ENCODE data around the gene RAD9A.
"Not testable (repeated sequence)": the region's sequence is repeated elsewhere in the genome, so short reads cannot be mapped to it uniquely, and the experiment has no call there.

The RAD9A gene

DNA sequence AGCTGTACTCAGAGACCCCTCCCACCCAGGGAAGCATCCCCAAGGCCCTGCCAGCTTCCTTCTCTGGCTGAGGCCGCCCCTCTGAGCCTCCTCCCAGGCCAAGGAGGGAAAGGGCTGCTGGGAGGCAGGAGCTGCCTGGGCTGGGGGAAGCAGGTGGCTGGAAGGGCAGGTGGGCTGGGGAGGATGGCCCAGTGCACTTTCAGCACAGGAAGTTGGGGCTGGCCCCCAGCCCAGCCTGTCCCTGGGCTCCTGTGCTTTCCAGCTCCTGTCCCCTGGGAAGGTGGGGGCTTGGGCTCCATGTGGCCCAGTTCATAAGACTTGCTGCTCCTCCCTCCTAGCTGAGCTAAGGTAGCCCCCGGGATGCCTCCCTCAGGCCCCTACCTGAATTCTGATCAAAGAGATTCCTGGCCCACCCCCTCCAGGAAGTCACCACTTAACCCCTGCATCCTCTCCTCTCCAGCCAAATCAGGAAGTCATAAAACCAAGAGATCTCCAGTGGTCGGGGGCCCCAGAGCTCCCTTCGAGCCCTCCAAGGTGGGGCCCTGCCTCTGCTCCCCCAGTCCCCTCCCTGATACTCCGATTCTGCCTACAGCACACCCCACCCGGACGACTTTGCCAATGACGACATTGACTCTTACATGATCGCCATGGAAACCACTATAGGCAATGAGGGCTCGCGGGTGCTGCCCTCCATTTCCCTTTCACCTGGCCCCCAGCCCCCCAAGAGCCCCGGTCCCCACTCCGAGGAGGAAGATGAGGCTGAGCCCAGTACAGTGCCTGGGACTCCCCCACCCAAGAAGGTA is 5.0 kb downstream of the RAD9A start:
- no peak for DNase-seq (ENCODE audit: low read depth in 2 of 2)

DNA sequence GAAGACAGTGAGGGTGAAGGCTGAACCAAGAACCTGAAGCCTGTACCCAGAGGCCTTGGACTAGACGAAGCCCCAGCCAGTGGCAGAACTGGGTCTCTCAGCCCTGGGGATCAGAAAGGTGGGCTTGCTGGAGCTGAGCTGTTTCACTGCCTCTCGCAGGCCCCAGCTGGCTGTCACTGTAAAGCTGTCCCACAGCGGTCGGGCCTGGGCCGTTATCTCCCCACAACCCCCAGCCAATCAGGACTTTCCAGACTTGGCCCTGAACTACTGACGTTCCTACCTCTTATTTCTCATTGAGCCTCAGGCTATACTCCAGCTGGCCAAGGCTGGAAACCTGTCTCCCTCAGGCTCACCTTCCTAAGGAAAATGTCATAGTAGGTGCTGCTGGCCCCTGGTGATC is 5.8 kb downstream of the RAD9A start:
- DNase-seq (ENCODE audit: low read depth in 2 of 2): no peak

DNA sequence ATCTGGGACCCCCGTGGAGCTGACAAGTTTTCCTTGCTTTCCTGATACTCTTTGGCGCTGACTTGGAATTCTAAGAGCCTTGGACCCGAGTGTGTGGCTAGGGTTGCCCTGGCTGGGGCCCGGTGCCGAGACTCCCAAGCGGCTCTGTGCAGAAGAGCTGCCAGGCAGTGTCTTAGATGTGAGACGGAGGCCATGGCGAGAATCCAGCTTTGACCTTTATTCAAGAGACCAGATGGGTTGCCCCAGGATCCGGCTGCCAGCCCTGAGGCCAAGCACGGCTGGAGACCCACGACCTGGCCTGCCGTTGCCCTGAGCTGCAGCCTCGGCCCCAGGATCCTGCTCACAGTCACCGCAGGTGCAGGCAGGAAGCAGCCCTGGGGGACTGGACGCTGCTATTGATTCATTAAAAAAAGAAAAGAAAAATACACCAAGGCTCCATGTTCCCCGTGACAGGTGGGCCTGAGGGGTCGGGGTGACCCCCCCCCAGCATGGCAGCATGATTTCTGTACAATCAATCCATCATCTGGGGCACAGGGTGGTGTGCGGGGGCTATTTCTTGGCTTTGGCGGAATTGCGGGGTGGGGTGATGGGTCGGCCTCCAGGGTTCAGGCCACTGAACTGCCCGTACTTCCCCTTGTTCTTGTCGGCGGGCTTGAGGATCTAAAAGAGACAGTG is 6.3 kb downstream of the RAD9A start:
- no peak for DNase-seq (ENCODE audit: low read depth in 2 of 2)

DNA sequence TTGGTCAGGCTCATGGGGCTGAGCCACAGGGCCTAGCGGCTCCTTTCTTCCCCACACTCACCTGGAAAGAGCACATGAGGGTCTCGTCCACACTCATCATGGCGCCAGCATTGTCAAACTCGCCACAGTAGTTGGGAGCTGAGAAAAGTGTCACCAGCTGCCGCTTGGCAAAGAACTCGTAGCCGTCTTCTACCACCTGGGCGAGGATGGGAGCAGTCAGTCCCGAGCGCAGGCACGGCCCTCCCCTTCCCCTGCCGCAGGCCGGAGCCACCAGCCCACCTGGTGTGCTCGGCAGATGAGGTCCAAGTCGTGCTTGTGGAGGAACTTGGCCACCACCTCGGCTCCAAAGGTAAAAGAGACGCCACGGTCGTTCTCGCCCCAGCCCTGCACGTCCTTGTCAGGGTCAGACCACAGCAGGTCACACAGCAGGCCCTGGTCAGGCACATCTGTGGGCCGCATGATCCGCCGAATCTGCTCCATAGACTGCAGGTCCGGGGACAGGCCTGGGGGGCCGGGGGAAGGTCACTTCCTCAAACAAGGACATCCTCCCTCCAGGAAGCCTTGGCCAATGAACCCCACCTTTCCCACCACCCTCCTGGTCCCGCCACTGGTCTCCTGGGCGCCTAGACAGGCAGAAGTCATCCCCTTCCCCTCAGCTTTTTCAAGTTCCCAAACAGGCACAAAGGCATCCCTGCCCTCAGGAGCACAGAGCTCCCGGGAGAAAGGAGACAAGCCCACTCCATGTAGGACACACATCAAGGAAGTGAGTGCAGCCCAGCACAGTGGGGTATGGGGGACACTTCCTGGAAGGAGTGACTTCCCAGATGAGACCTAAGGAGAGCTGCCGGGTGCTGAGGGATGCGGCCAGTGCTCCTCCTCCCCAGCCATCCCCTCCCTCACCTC is 7.1 kb downstream of the RAD9A start:
- DNase-seq (ENCODE audit: low read depth in 2 of 2): no peak

DNA sequence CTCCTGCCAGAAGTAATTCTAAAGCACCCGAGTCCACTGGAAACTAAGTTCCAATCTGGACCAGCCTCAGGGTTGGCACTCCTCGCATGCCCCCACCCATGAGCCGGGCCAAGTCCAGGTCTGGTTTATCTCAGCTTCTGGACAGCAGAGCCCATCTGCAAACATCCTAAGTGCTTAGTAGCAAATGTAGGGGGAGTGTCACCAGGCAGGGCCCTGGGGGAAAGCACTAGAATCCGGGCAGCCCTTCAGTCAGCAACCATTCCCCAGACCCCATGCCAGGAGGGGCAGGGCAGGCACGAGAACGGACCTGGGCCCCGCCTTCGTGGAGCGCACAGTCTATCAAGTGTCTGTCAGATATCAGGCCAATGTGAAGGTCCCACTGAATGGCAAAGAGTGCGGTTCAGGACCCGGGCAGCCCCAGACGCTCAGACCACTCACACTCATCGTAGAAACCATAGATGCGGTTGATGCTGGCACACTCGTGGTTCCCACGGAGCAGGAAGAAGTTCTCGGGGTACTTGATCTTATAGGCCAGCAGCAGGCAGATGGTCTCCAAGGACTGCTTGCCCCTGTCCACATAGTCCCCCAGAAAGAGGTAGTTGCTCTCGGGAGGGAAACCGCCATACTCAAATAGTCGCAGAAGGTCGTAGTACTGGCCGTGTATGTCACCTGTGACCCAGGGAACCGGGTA is 8.6 kb downstream of the RAD9A start:
- DNase-seq (ENCODE audit: low read depth in 2 of 2): no peak

DNA sequence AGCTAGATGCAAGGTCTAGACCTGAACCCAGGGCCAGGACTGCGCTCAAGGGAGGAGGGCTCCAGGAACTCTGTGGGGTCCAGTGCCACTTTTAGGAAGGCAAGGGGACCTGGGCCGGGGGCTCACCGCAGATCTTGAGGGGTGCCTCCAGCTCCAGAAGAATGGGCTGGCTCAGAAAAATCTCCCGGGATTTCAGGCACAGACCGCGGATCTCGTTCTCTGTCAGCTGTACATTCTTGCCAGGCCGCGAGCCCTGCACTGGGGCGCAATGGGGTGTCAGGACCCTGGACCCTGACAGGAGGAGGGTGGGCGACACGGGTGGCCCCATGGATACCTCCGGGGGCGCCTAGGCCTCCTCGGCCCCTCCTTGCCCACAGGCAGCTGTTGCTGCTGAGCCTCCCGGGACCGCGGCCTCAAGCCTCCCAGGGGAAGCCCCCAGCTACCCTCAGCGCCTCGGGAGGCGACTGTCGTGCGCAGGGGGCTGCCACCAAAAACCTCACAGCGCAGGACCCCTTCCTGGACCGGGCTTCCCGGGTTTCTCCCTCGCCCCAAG is 9.2 kb downstream of the RAD9A start:
- DNase-seq (ENCODE audit: low read depth in 2 of 2): no peak

DNA sequence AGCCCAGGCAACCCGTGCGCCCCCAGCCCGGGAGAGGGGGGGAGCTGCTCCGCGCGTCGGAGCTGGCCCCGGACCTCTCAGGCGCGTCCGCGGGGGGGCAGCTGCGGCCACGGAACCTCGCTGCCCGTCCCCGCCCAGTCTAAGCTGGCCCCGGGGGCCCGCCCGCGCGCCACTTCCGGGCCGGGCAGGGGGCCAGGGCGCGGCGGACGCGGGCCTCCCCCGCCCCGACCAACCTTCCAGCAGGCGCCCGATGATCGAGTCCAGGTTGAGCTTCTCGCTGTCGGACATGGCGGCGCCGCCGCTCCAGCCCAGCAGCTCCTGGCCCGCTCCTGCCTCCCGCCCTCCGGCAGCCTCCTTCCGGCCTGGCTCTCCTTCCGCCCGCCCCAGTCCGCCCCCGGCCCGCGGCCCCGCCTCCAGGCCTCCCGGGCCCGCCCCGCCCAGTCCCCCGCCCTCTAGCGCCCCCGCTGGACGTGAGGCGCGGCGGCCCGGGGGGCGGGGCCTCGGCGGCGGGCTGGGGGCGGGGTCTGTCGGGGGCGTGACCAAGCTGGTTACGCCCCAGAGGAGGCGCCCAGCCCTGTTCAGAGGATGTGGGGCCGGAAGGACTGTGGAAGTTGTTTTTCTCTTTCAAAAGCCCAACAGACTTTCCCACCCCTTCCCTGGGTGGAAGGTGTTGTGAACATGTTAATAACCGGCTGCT is 9.9 kb downstream of the RAD9A start, which contains the start of gene PPP1CA:
Gene PPP1CA (minus strand): TSS at position 364 of the 697 bp plus-strand sequence. CDS start 76 bp downstream, at position 288.
- peak; percentile 84 for DNase-seq (ENCODE audit: low read depth in 2 of 2)

DNA sequence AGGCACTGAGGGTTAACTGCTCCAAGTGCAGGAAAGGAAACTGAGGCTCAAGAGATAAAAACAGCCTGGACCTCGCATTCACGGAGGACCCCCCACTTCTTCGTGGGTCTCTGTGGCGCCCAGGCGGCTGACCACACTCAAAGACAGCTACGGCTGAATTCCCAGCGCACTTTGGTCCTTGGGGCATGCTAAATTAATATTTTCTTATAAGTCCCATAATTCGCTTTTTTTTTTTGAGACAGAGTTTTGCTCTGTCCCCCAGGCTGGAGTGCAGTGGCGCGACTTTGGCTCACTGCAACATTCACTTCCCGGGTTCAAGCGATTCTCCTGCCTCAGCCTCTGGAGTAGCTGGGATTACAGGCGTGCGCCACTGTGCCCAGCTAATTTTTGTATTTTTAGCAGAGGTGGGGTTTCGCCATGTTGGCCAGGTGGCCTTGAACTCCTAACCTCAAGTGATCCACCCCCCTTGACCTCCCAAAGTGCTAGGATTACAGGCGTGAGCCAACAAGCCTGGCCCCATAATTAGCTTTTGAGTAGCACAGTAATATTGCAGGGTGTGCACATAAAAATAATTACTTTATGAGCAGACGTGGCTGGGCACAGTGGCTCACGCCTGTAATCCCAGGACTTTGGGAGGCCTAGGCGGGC is 10.5 kb downstream of the RAD9A start:
- not testable (repeated sequence) for DNase-seq (ENCODE audit: low read depth in 2 of 2)

DNA sequence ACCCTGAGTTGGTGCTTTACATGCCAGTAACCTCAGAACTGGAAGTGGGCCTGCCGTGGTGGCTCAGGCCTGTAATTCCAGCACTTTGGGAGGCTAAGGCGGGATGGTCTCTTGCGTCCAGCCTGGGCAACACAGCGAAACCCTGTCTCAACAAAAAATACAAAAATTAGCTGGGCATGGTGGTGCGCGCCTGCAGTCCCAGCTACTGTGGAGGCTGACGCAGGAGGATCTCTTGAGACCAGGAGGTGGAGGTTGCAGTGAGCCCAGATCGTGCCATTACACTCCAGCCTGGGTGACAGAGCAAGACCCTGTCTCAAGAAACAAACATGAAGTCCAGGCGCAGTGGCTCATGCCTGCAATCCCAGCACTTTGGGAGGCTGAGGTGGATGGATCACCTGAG is 11.3 kb downstream of the RAD9A start:
- not testable (repeated sequence) for DNase-seq (ENCODE audit: low read depth in 2 of 2)

DNA sequence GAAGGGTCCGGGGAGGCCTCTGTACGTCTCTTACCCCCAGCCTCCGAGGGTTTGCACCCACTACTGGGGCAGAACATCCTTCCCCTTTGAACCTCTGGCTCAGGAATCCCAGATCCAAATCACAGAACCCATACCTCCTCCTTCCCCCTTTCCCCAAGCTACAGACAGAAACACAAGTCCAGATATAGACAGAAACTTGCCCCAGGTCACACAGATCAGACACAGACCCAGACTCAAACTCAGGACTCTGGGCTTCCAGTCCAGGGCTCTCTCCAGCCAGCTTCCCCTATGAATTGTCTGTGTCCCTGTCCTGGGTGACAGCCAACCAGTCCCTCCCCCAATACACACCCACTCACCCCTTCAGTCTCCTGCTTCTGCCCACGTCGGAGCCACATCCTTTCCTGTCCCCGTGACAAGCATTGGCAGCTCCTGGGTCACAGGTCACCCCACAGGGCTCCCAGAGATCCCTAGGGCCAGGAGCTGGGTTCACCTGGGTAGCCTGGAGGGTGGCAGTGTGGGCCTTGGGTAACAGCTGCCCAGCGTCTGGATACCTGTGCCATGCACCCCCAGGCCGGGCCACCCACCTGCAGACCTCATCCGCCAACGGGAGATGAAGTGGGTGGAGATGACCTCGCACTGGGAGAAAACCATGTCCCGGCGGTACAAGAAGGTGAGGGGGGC is 12.9 kb downstream of the RAD9A start:
- no peak for DNase-seq (ENCODE audit: low read depth in 2 of 2)

DNA sequence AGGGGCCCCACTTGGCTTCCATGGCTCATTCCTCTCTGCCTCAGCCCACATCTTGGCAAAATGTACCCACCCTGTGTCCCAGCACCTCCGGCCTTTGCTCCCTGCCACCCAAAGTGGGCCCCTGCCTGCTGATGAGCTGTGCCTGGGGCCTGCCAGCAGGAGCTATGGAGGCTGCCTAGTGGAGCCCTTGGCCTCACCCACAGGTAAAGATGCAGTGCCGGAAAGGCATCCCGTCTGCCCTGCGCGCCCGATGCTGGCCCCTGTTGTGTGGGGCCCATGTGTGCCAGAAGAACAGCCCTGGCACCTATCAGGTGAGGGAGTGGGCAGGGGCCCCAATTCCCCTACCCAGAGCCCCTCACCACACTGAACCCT is 13.4 kb downstream of the RAD9A start:
- no peak for DNase-seq (ENCODE audit: low read depth in 2 of 2)

DNA sequence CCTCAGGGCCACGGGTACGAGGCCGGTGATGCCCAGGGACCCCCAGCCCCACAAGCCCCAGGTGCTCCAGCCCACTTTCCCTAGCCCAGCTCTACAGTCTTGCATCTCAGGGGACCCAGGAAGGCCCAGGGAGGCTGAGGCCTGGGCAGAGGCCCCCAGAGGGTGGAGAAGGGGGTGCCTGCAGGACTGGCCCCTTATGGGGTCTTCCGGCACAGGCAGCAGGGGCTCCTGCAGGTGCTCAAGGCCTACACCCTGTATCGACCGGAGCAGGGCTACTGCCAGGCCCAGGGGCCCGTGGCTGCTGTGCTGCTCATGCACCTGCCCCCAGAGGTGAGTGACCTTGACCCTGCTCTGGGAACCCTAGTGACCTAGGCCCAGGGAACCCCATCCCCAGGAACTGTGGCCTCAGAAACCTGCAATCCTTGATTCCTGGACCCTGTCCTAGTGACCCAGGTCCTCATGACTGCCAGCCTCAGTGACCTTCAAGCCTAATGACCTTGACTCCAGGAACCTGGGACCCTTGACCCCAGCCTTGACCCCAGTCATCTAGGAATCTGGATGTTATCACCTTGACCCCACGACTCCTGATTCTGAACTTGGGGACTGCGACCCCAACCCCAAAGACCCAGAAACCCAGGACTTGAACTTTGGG is 14.0 kb downstream of the RAD9A start:
- DNase-seq (ENCODE audit: low read depth in 2 of 2): no peak

DNA sequence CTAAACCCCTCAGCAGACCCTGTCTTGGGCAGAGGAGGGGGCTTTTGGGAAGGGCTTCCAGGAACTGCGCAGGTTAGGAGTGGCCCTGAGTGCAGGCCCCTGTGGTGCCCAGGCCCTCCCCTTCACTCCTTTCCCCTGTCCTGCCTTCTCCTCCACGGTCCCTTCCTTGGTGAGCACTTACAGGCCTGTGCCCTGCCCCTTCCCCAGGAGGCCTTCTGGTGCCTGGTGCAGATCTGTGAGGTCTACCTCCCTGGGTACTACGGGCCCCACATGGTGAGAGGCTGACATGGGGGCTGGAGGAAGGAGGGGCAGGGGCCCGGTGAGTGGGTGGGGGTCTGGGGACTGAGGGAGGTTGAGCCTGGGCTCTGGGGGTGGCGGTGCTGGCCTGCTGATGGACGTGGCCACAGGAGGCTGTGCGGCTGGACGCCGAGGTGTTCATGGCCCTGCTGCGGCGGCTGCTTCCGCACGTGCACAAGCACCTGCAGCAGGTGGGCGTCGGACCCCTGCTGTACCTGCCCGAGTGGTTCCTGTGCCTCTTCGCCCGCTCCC is 14.7 kb downstream of the RAD9A start:
- DNase-seq (ENCODE audit: low read depth in 2 of 2): no peak

DNA sequence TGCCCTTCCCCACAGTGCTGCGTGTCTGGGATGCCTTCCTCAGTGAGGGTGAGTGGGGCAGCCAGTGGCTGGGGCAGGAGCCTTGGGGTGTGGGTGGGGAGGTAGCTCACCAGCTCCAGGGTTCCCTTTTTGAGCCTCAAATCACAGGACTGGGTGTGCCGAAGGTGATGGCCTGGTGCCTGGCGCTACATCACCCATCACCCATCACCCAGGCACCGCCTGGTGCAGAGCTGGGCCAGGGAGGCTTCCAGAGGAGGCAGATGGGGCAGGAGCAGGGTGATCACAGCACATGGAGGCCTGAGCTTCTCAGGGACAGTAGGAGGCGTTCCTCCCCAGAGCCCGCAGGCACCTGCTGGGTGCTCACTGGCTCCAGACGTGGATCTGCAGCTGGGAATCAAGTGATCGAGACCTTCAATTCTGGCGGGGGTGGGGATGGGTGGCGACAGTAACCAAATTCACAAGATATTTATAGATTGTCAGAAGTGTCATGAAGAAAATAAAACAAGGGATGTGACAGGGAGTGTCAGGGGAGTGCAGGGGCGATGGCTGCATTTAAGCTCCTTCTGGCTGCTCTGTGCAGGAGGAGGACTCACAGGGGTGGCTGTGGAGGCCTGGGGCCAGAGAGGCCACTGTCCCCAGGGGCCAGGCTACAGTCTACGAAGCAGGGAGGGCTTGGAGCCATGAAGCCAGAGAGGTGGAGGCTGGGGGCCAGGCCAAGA is 15.3 kb downstream of the RAD9A start:
- no peak for DNase-seq (ENCODE audit: low read depth in 2 of 2)

DNA sequence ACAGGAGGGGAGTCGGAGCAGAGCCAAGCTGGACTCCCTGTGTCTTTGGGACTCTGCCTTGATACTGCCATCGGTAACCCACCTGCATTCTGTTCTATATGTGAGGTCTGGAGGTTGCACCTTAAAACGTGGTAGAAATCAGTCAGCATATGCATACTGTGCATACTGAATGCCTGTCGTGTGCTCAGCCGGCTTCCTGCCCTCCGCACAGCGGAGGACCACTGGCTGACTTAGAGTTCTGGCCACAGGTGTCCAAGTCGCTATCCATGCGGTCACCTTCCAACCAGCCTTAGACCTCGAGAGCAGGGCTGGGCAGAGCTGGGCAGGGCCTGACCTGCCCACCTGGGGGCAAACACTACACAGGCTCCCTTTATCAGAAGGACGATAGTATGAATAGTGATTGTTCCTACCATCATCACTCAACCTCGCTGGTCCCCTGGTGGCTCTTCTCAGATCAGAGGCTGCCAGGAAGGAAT is 15.9 kb downstream of the RAD9A start:
- DNase-seq (ENCODE audit: low read depth in 2 of 2): no peak

DNA sequence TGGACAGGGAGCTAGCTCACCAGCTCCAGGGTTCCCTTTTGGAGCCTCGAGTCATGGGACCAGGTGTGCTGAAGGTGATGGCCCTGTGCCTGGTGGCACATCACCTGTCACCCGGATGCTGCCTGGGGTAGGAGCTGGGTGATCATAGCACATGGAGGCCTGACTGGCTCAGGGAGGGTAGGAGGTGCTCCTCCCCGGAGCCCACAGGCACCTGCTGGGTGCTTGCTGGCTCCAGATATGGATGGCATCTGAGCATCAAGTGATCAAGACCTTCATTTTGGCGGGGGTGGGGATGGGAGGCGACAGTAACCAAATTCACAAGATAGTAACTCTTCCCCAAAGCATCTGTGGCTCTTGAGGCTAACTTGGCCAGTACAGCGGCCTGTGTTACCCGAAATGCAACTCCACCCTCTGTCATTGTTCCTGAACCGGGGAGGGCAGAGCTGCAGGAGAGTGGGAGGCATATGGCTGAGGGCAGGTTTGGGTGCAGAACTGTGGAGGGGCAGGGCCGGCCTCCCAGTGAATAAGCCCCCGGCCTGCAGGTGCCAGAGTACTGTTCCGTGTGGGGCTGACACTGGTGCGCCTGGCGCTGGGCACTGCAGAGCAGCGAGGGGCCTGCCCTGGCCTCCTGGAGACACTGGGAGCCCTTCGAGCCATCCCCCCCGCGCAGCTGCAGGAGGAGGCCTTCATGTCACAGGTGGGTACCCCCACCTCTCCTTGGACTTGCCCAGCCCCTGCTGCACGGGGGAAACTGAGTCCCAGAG is 16.8 kb downstream of the RAD9A start:
- DNase-seq (ENCODE audit: low read depth in 2 of 2): no peak

DNA sequence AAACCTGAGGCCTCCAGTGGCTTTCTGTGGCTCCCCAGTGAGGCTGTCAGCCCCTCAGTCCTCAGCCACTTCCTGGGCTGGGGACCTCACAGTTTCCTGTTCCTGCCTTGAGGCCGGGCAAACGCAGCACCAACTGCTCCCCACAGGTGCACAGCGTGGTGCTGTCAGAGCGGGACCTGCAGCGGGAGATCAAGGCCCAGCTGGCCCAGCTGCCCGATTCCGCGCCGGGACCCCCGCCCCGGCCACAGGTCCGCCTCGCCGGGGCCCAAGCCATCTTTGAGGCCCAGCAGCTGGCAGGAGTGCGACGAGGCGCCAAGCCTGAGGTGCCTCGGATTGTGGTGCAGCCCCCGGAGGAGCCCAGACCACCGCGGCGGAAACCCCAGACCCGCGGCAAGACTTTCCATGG is 17.5 kb downstream of the RAD9A start:
- DNase-seq (ENCODE audit: low read depth in 2 of 2): no peak

Data from activated CD8-positive, alpha-beta memory T cell treated with anti-CD3 and anti-CD28 coated beads for 4 hours (primary cell).